B cell (primary cell): ENCODE measurements around the gene MARS1.

ENCODE experiments used
- CTCF ChIP-seq: fragments of 200-600 bp; IDR thresholded peaks from one replicate; pipeline ENCODE4 v1.8.0; 2022; ENCODE audit warnings: antibody characterized with exemption, mild to moderate bottlenecking
- EZH2 ChIP-seq: IDR thresholded peaks from 2 replicates; pipeline ENCODE4 v1.6.1; 2012; ENCODE audit warnings: borderline replicate concordance, low read depth, mild to moderate bottlenecking, moderate library complexity, low read length; ENCODE audit not compliant: insufficient read depth, poor library complexity, severe bottlenecking

GRCh38 chr12:57461276-57461916, 26.5 kb upstream of the MARS1 start:
- TF ChIP-seq CTCF (no peak), EZH2 (no peak)
